WERI-Rb-1 (cell line): ENCODE measurements around the gene HOXA2.

Source experiments
- DNase-seq: peaks from one replicate; pipeline ENCODE4 v3.0.0-alpha.2; 2020
- H3K27ac ChIP-seq: fragments of 250-450 bp; sonication (Bioruptor Pico); 2 replicates; pipeline ENCODE4 v1.5.1; 2020; ENCODE audit warnings: mild to moderate bottlenecking, moderate library complexity
- H3K27me3 ChIP-seq: fragments of 250-450 bp; sonication (Bioruptor Pico); 2 replicates; pipeline ENCODE4 v1.5.1; 2021; ENCODE audit warnings: mild to moderate bottlenecking, low read depth, moderate library complexity; ENCODE audit not compliant: insufficient read depth, severe bottlenecking
- H3K36me3 ChIP-seq: fragments of 250-450 bp; sonication (Bioruptor Pico); 2 replicates; pipeline ENCODE4 v1.5.1; 2020; ENCODE audit warnings: mild to moderate bottlenecking, moderate library complexity
- H3K4me3 ChIP-seq: 2 replicates; pipeline ENCODE4 v1.5.1; 2011; ENCODE audit warnings: low read depth, mild to moderate bottlenecking, control low read depth, low read length
- H3K9me3 ChIP-seq: fragments of 250-450 bp; sonication (Bioruptor Pico); 2 replicates; pipeline ENCODE4 v1.5.1; 2021; ENCODE audit warnings: mild to moderate bottlenecking, moderate library complexity; ENCODE audit not compliant: severe bottlenecking
- CTCF ChIP-seq: IDR thresholded peaks from 2 replicates; pipeline ENCODE4 v1.5.1; 2011; ENCODE audit warnings: low read depth, mild to moderate bottlenecking, control low read depth, inconsistent platforms, low read length

Gene HOXA2

DNA sequence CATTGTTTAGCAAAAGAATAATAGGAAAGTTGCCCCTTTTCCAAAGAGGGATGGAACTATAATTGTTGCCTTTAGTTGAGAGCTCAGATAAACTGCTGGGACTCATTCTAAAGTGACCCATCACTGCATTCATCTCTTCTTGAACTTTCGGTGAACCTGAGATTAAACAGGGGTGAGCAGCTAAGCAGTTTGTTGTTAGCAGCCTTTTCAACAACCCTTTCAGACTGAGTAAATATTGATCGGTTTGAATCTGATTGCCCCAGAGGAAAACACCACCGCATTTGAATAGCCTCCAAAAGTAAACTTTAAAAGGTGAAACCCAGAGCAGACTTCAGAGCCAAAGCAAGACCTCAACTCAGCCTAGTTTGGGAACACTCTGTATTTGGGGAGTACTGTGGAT lies 11.4 kb downstream of the HOXA2 start:
- DNase-seq, result no peak
- no peak for TF ChIP-seq CTCF
- Histone ChIP-seq H3K9me3 (no peaks in the 10 kb centered on the region), H3K27me3 (peaks cover 24% of the 10 kb centered on the region), H3K36me3 (no peaks in the 10 kb centered on the region), H3K27ac (peak overlapping the region; percentile 38), H3K4me3 (no peak overlapping the region)

DNA sequence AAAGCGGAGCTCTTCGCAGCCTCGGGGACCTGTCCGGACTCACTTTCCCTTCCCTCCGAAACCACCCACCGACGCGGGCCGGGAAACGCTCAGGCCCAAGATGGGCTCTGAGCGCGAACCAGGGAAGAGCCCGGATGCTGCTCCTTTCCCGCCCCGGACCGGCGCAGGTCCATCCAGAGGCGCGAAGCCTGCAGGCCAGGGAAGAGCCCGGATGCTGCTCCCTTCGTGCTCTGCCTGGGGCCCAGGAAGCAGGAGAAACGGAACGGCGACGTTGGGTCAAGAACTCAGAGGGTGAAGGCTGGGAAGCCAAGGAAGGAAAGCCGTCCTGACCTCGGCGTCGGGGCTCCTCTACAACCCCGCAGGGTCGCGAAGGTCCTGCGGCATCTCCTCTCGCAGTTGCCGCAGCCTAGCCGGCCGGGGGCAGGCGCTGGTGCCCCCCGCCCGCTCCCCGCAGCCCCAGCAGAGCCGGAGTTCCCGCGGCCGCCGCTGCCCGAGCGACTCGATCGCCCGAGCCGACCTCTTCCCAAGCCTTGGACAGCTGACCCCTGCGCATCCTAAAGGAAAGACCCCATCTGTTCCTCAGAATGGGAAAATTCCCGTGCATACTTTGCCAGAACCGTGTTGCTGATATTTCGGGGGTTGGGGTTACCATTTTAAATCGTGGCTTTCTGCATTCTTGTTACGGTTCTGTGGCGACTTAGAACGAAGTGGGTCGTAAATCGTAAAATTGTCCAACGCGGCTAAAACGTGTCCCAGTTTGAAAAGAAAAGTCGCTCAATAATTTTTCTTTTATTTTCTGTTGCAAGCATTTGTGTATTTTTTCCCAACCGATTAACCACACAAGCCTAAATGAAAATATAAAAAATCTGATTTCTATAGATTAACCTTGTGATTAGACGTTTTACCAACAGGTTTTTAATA lies 14.2 kb downstream of the HOXA2 start:
- H3K4me3 ChIP-seq, result no peak overlapping the region
- H3K27me3 ChIP-seq, result peaks cover 6% of the 10 kb centered on the region

GRCh38 chr7:27083646-27084045 lies 18.8 kb downstream of the HOXA2 start:
- Histone ChIP-seq H3K9me3 (no peaks in the 10 kb centered on the region), H3K27me3 (peaks cover 8% of the 10 kb centered on the region), H3K4me3 (no peak overlapping the region), H3K27ac (no peak overlapping the region), H3K36me3 (no peaks in the 10 kb centered on the region)
- DNase-seq, result no peak
- no peak for TF ChIP-seq CTCF

More for the DNA sequence above, 14.2 kb downstream of the HOXA2 start:
- no peak for DNase-seq
- Histone ChIP-seq H3K27ac (no peak overlapping the region), H3K9me3 (no peaks in the 10 kb centered on the region), H3K36me3 (no peaks in the 10 kb centered on the region)
- TF ChIP-seq CTCF, result no peak

GRCh38 chr7:27082171-27082570 lies 20.3 kb downstream of the HOXA2 start:
- no peak for TF ChIP-seq CTCF
- no peak overlapping the region for H3K27ac ChIP-seq
- H3K9me3 ChIP-seq, result no peaks in the 10 kb centered on the region
- no peaks in the 10 kb centered on the region for H3K36me3 ChIP-seq
- no peak overlapping the region for H3K4me3 ChIP-seq
- peaks cover 6% of the 10 kb centered on the region for H3K27me3 ChIP-seq
- no peak for DNase-seq

GRCh38 chr7:27080844-27081436 lies 21.5 kb downstream of the HOXA2 start:
- no peak for TF ChIP-seq CTCF
- no peaks in the 10 kb centered on the region for H3K9me3 ChIP-seq
- DNase-seq, result no peak
- H3K4me3 ChIP-seq, result no peak overlapping the region
- H3K27me3 ChIP-seq, result peaks cover 6% of the 10 kb centered on the region
- H3K36me3 ChIP-seq, result no peaks in the 10 kb centered on the region
- H3K27ac ChIP-seq, result no peak overlapping the region
